ENCODE measurements around the gene HES6. TPM values are rescaled to one million over a fixed set of nuclear protein-coding genes. Genes with fewer than 3 reads are reported as not detected.
A peak's percentile ranks its signal among the peaks of the same experiment; 100 is the strongest.

Gene HES6
- total and polyA plus RNA-seq, 2 of the 8 experiments (the other 6 are each of a cell fraction or from before 2014, with no cell fraction given): 32.6 to 36.3 TPM

- peak overlapping the region; percentile 7; the same call in 1 of the 2 replicates for H4K8ac ChIP-seq (ENCODE audit: extremely low read depth, insufficient read depth, low read length)
- H3K18ac ChIP-seq (ENCODE audit: extremely low read depth, low read length): peak overlapping the region; percentile 87
- H2AFZ ChIP-seq (ENCODE audit: low read length): peak overlapping the region; percentile 95
- FAIRE-seq: no peak
- H3K9ac ChIP-seq (replicated peaks in 1 of 4; ENCODE audit: extremely low read depth in 1 of 4, low read depth in 3 of 4, low read length in 3 of 4): peak overlapping the region in 3 of 4 experiments; percentile 31 to 78 (median 45); a peak in 4 of 7 replicates
- H2AK5ac ChIP-seq (ENCODE audit: low read depth, low read length): no peak overlapping the region
- H3K4me2 ChIP-seq (ENCODE audit: insufficient read depth in 1 of 2, low read depth in 2 of 2, low read length in 2 of 2): peak overlapping the region; percentile 79 to 97
- H3K4ac ChIP-seq (replicated peaks; ENCODE audit: insufficient read length, low read depth, low read length): no peak overlapping the region
- H2BK12ac ChIP-seq (ENCODE audit: low read depth, low read length): no peak overlapping the region
- WGBS, 2 experiments (ENCODE audit: extremely low coverage in 1 of 2, insufficient coverage in 1 of 2, insufficient read length in 1 of 2, insufficient replicate concordance in 2 of 2, low coverage in 1 of 2, low lambda C conversion rate in 2 of 2, missing lambda C conversion rate in 1 of 2): 77% methylated on average over 18 of the region's 18 CpGs; no CpG with 5 or more reads in 1 of the 2 experiments
- peaks cover 0 to 8% (median 2%) of the 10 kb centered on the region in 4 experiments; a peak in 2 of 7 replicates for H3K27me3 ChIP-seq (replicated peaks in 1 of 4; ENCODE audit: control insufficient read depth in 3 of 4, extremely low read depth in 1 of 4, insufficient read depth in 3 of 4, low read length in 3 of 4)
- CTCF ChIA-PET (ENCODE audit: partially characterized antibody): interaction anchor here (1.3 to 1.4 kb wide), 2 partner anchors 11 to 74 kb away, joined by 3 to 4 read pairs; no protein-coding TSS in a partner anchor
- no peak overlapping the region for H2BK20ac ChIP-seq (ENCODE audit: low read length)
- peak overlapping the region; percentile 22 for H4K91ac ChIP-seq (replicated peaks; ENCODE audit: insufficient read length, low read length)
- peak overlapping the region; percentile 20 to 94 (median 43); a peak in 6 of 8 replicates for H3K4me3 ChIP-seq (ENCODE audit: extremely low read depth in 1 of 4, insufficient read depth in 2 of 4, low read depth in 3 of 4, low read length in 4 of 4)
- no peak overlapping the region for H2BK120ac ChIP-seq (replicated peaks; ENCODE audit: low read depth, low read length)
- H3K4me1 ChIP-seq (replicated peaks in 1 of 4; ENCODE audit: control insufficient read depth in 3 of 4, insufficient read depth in 4 of 4, low read length in 3 of 4): peaks cover 2 to 7% (median 4%) of the 10 kb centered on the region in 4 experiments; a peak in 5 of 7 replicates
- no peaks in the 10 kb centered on the region for H3K36me3 ChIP-seq (ENCODE audit: control insufficient read depth in 2 of 4, insufficient read depth in 4 of 4, low read length in 3 of 4)
- peaks cover 6 to 9% of the 10 kb centered on the region in 2 experiments for H4K20me1 ChIP-seq (replicated peaks in 1 of 2; ENCODE audit: control insufficient read depth in 1 of 2, insufficient read depth in 2 of 2, low read length in 2 of 2)
- no peak for DNase-seq (ENCODE audit: low read depth in 1 of 2, low spot score in 2 of 2)
- TF ChIP-seq EP300 (IDR thresholded peaks at IDR 0.05; ENCODE audit: borderline replicate concordance in 1 of 2, low read depth in 2 of 2, low read length in 2 of 2): no peak
- peak overlapping the region; percentile 81; the same call in 1 of the 2 replicates for H2BK15ac ChIP-seq (ENCODE audit: low read length)
- no peaks in the 10 kb centered on the region for H3K9me3 ChIP-seq (ENCODE audit: insufficient read depth in 2 of 2, low read depth in 1 of 2, low read length in 1 of 2)
- H3K23ac ChIP-seq (ENCODE audit: insufficient read length): no peak overlapping the region
- H3K27ac ChIP-seq (ENCODE audit: low read depth, low read length): peak overlapping the region; percentile 59; the same call in 1 of the 2 replicates
- H3K23me2 ChIP-seq (ENCODE audit: low read depth, low read length): peaks cover 8% of the 10 kb centered on the region; the same call in 1 of the 2 replicates
- H4K5ac ChIP-seq (ENCODE audit: insufficient read length, low read depth, low read length): peak overlapping the region; percentile 78
- H3K56ac ChIP-seq (replicated peaks; ENCODE audit: insufficient read length, low read depth, low read length): peak overlapping the region; percentile 5
- peaks cover 16 to 40% of the 10 kb centered on the region in 2 experiments for H3K79me2 ChIP-seq (ENCODE audit: control insufficient read depth in 1 of 2, insufficient read depth in 2 of 2, low read length in 2 of 2)
- POLR2A ChIA-PET (ENCODE audit: partially characterized antibody): interaction anchor here (1.0 to 1.3 kb wide), 4 partner anchors 16 to 84 kb away, joined by 3 to 5 read pairs (median 4); partner anchors contain the start of gene PER2
- no peak overlapping the region for H3K14ac ChIP-seq (ENCODE audit: insufficient read length)
- no peak overlapping the region; the same call in 1 of the 2 replicates for H2BK5ac ChIP-seq (ENCODE audit: low read depth, low read length)
- peaks cover 4% of the 10 kb centered on the region; the same call in 1 of the 2 replicates for H3K79me1 ChIP-seq (ENCODE audit: low read depth, low read length)
Observed at GRCh38 chr2:238203973-238204683, 35.7 kb downstream of the HES6 start.
